Measurements from ENCODE around the gene BDKRB2.

GRCh38 chr14:96249029-96249428 is 44.4 kb downstream of the BDKRB2 start:
- TF ChIP-seq CTCF (IDR thresholded peaks at IDR 0.05) = no peak
- no peak for TF ChIP-seq POLR2A (IDR thresholded peaks at IDR 0.05)

Data from thyroid gland (tissue), 4 donors.